GM18867 (cell line): ENCODE measurements around the gene CRADD.
"Not testable (repeated sequence)": the region's sequence is repeated elsewhere in the genome, so short reads cannot be mapped to it uniquely, and the experiment has no call there.

Source experiments
- ATAC-seq: cut with Tn5 transposase; IDR thresholded peaks from one replicate; pipeline ENCODE4 v1.9.1; 2021; ENCODE audit warnings: mild to moderate bottlenecking, moderate library complexity; ENCODE audit not compliant: unreplicated experiment

CRADD gene

GRCh38 chr12:93918900-93919299 lies 241.7 kb downstream of the CRADD start:
- ATAC-seq: no peak

GRCh38 chr12:93921521-93921920 lies 244.3 kb downstream of the CRADD start:
- ATAC-seq: no peak

- no peak for ATAC-seq
Observed at GRCh38 chr12:93922583-93923006, 245.4 kb downstream of the CRADD start.

GRCh38 chr12:93924367-93924766 lies 247.2 kb downstream of the CRADD start:
- no peak for ATAC-seq

GRCh38 chr12:93925585-93926205 lies 248.5 kb downstream of the CRADD start:
- no peak for ATAC-seq

- no peak for ATAC-seq
Observed at GRCh38 chr12:93926237-93926636, 249.1 kb downstream of the CRADD start.

GRCh38 chr12:93929081-93929480 lies 251.9 kb downstream of the CRADD start:
- not testable (repeated sequence) for ATAC-seq

- no peak for ATAC-seq
Observed at GRCh38 chr12:93937812-93938211, 260.6 kb downstream of the CRADD start.

- no peak for ATAC-seq
Observed at GRCh38 chr12:93938317-93938716, 261.1 kb downstream of the CRADD start.

- ATAC-seq: no peak
Observed at GRCh38 chr12:93938931-93939330, 261.8 kb downstream of the CRADD start.

GRCh38 chr12:93939641-93940325 lies 262.6 kb downstream of the CRADD start:
- no peak for ATAC-seq

- ATAC-seq: no peak
Observed at GRCh38 chr12:93943780-93944179, 266.6 kb downstream of the CRADD start.

- no peak for ATAC-seq
Observed at GRCh38 chr12:93944201-93944600, 267.0 kb downstream of the CRADD start.
